Bronchial epithelial cell (primary cell): ENCODE results near the gene NDUFS3. TPM values are rescaled to one million over a fixed set of nuclear protein-coding genes. Genes with fewer than 3 reads are reported as not detected.
"Not testable (repeated sequence)": the region's sequence is repeated elsewhere in the genome, so short reads cannot be mapped to it uniquely, and the experiment has no call there.

ENCODE experiments used
- DNase-seq: peaks from one replicate; pipeline ENCODE4 v3.0.0-alpha.2; 2010; ENCODE audit warnings: low read depth
- FAIRE-seq: peaks from 2 replicates; lab custom pipeline; 2011; peaks lifted over from hg19 to GRCh38; lab: Jason Lieb, UNC
- H3K27me3 ChIP-seq: 2 replicates; pipeline ENCODE4 v1.5.1; 2011; ENCODE audit warnings: low read length; ENCODE audit not compliant: control insufficient read depth, insufficient read depth
- H3K36me3 ChIP-seq: 2 replicates; pipeline ENCODE4 v1.5.1; 2011; ENCODE audit warnings: low read length; ENCODE audit not compliant: control insufficient read depth, insufficient read depth
- H3K4me3 ChIP-seq: 2 replicates; pipeline ENCODE4 v1.5.1; 2011; ENCODE audit warnings: mild to moderate bottlenecking, low read depth, low read length, control low read depth
- total RNA-seq: library from RNA; depleted of rRNA; stranded (reverse); fragments of >200 nt; gene quantifications from 2 replicates; pipeline ENCODE4 v1.2.1, GENCODE V29; 2014
- TF ChIP-seq, protein P1 (sequence below): IDR thresholded peaks from 2 replicates; pipeline ENCODE4 v1.5.1; 2011; ENCODE audit warnings: mild to moderate bottlenecking, moderate library complexity, low read length, control low read depth, inconsistent platforms; ENCODE audit not compliant: insufficient read depth, severe bottlenecking

Gene NDUFS3
- total RNA-seq, 1 donor from 2014 or later = 67.7 TPM

DNA sequence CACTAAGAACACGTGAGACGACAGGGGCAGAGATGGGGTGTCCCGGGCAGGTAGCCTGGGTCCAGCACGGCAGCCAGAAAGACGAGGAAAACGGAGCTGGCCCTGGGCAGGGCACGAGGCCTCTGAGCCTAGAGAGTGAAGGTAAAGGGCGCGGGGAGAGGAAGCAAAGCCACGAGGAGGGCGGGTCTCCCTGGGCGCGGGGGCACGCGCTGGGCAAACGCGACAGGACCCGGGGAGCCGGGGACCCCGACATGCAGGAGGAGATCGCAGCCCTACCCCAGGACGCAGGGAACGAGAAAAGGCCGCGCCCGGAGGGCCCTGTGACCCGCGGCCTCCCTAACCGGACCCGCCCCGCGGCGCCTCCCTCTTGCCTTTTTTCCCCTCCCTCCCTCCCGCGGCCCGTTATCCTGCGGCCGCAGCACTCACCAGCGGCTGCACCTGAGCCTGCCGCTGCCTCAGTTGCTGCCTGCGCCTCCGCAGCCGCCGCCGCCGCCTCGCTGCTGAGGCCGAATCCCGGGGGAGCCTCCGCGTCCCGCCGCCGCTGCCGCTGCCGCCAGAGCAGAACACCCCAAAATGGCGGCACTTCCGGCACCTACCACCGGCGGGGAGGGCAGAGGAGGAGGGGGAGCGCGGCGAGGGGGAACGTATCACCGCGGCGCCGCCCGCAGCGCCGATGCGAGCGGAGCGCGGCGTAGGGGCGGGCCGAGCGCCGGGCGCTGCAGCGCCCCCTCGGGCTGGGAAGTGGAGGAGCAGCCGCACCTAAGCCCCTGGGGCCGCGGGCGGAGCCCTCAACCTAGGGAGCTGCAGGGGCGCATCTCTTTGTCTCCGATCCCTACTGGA lies 26.1 kb upstream of the NDUFS3 start, which contains the start of gene CELF1:
CELF1 (minus strand) TSS at position 567 of the 840 bp plus-strand sequence. CDS start 53,609 bp downstream, outside the sequence.
- FAIRE-seq (no peak), DNase-seq (peak; percentile 72)
- no peaks in the 10 kb centered on the region for H3K27me3 ChIP-seq
- H3K36me3 ChIP-seq = peaks cover 2% of the 10 kb centered on the region
- peak within 1 kb of the TSS; percentile 95 for H3K4me3 ChIP-seq
- TF ChIP-seq, protein P1, sequence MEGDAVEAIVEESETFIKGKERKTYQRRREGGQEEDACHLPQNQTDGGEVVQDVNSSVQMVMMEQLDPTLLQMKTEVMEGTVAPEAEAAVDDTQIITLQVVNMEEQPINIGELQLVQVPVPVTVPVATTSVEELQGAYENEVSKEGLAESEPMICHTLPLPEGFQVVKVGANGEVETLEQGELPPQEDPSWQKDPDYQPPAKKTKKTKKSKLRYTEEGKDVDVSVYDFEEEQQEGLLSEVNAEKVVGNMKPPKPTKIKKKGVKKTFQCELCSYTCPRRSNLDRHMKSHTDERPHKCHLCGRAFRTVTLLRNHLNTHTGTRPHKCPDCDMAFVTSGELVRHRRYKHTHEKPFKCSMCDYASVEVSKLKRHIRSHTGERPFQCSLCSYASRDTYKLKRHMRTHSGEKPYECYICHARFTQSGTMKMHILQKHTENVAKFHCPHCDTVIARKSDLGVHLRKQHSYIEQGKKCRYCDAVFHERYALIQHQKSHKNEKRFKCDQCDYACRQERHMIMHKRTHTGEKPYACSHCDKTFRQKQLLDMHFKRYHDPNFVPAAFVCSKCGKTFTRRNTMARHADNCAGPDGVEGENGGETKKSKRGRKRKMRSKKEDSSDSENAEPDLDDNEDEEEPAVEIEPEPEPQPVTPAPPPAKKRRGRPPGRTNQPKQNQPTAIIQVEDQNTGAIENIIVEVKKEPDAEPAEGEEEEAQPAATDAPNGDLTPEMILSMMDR = peak; percentile 84

DNA sequence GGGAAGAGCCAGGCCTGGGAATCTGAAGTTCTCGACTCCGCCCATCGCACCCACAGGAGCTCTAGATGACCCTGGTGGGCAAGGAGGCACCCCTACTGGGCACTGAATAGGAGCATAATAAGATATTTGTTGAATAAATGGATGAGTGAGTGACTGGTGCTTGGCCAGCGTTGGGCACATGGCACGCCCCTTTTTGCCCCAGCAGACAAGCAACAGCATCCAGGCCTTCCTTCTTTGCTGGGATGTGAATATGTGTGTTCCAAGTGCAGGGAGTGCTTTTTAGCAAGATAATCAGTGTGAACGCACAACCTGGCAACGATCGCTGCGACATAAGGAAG lies 25.5 kb upstream of the NDUFS3 start:
- FAIRE-seq = no peak
- DNase-seq = no peak
- Histone ChIP-seq H3K36me3 (peaks cover 2% of the 10 kb centered on the region), H3K27me3 (no peaks in the 10 kb centered on the region), H3K4me3 (peak overlapping the region; percentile 95)
- TF ChIP-seq, protein P1 = no peak

DNA sequence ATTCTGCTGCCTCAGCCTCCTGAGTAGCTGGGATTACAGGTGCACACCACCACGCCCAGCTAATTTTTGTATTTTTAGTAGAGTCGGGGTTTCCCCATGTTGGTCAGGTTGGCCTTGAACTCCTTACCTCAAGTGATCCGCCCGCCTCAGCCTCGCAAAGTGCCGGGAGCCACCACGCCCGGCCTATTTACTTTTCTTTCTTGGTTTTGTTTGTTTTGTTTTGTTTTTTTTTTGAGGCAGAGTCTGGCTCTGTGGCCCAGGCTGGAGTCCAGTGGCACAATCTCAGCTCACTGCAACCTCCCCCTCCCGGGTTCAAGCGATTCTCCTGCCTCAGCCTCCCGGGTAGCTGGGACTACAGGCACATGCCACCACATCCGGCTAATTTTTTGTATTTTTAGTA lies 21.9 kb upstream of the NDUFS3 start:
- H3K4me3 ChIP-seq, FAIRE-seq, H3K36me3 ChIP-seq, H3K27me3 ChIP-seq, DNase-seq: not testable (repeated sequence)

DNA sequence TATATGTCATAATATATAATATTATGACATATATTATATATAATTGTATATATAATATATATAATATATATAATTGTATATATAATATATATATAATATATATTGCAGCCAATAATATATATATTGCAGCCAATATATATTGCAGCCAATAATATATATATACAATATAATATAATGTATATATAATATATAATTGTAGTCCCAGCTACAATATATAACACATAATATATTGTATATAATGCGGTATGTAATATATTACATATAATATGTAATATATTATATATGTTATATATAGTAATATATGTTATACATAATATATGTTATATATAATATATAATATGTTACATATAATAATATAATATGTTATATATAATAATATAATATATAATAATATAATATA lies 20.2 kb upstream of the NDUFS3 start:
- Histone ChIP-seq H3K36me3 (peaks cover 2% of the 10 kb centered on the region), H3K27me3 (no peaks in the 10 kb centered on the region), H3K4me3 (no peak overlapping the region)
- TF ChIP-seq, protein P1 = no peak
- FAIRE-seq (no peak), DNase-seq (no peak)

DNA sequence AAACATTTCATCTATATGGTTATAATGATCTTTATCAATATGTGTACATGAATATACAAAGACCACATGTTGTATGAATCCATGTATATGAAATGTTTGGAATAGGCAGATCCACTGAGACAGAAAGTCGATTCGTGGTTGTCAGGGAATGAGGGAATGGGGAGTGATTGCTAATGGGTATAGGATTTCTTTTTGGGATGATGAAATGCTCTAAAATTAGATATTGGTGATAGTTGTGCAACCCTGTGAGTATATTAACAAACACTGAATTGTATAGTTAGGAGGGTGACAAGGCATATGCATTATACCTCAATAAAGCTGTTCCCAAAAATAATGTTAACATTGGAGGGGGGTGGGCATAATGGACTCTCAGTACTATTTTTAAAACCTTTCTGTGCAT lies 18.4 kb upstream of the NDUFS3 start:
- TF ChIP-seq, protein P1 = no peak

DNA sequence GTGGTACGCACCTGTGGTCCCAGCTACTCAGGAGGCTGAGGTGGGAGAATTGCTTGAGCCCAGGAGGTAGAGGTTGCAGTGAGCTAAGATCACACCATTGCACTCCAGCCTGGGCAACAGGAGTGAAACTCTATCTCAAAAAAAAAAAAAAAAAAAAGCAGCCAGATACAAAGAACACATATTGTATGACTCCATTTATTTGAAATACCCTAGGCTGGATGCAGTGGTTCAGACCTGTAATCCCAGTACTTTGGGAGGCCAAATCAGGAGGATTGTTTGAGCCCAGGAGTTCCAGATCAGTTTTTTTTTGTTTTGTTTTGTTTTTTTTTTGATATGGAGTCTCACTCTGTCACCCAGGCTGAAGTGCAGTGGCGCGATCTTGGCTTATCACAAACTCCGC lies 16.5 kb upstream of the NDUFS3 start:
- H3K36me3 ChIP-seq, H3K27me3 ChIP-seq, DNase-seq, FAIRE-seq, H3K4me3 ChIP-seq: not testable (repeated sequence)

More for the DNA sequence above, 18.4 kb upstream of the NDUFS3 start:
- Histone ChIP-seq H3K27me3 (no peaks in the 10 kb centered on the region), H3K4me3 (no peak overlapping the region), H3K36me3 (peaks cover 2% of the 10 kb centered on the region)
- DNase-seq (peak; percentile 46), FAIRE-seq (no peak)

DNA sequence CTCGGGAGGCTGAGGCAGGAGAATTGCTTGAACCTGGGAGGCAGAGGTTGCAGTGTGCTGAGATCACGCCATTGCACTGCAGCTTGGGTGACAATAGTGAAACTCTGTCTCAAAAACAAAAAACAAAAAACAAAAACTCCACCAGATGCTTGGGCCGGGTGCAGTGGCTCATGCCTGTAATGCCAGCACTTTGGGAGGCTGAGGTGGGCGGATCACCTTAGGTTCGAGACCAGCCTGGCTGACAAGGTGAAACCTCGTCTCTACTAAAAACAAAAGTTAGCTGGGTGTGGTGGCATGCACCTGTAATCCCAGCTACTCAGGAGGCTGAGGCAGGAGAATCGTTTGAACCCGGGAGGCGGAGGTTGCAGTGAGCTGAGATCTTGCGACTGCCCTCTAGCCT lies 14.5 kb upstream of the NDUFS3 start:
- not testable (repeated sequence) for H3K27me3 ChIP-seq, FAIRE-seq, H3K4me3 ChIP-seq, DNase-seq, H3K36me3 ChIP-seq
